DMS53 treated with DMSO at 0.1 percent for 48 hours (cell line): ENCODE measurements around the gene FAM3A.
A peak's percentile ranks its signal among the peaks of the same experiment; 100 is the strongest.
"Not testable (repeated sequence)": the region's sequence is repeated elsewhere in the genome, so short reads cannot be mapped to it uniquely, and the experiment has no call there.

ENCODE experiments used
- DNase-seq: peaks from one replicate; lab custom pipeline; 2025; ENCODE audit not compliant: unreplicated experiment; lab: John Stamatoyannopoulos, UW

Gene FAM3A

DNA sequence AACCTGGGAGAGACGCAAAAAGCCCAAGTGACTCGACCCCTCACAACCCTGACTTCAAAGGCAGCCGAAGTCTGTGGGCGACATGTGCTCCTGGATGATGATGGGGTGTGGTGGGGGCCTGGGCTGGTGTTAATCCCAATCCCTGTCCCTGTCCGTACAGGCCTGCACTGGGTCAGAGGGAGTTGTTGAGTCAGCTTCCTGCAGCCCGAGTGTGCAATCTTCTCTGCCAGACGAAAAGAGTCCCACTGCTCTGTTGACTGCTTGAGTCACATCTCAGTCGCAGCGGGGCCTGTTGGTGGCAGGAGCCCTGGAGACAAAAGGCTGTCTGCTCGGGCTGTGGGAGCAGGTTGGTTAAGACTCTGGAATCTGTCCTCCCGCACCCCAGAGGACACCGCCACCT, 10.3 kb downstream of the FAM3A start:
- DNase-seq, result no peak

DNA sequence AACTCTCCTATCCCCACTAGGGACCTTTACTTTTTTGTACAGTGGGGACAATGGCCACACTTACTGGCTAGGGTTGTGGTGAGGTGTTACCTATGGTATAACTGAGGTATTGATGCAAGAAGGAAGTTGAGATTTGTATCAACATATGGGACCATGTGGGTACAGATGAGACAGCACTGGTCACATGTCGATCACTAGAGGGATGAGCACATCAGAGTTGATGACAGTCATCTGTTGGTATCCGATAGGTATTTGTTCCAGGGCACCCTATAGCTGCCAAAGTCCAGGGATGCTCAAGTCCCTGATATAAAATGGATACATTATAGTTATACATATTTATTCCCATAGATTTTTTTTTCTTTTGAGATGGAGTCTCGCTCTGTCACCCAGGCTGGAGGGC, 13.0 kb downstream of the FAM3A start:
- DNase-seq, result no peak

DNA sequence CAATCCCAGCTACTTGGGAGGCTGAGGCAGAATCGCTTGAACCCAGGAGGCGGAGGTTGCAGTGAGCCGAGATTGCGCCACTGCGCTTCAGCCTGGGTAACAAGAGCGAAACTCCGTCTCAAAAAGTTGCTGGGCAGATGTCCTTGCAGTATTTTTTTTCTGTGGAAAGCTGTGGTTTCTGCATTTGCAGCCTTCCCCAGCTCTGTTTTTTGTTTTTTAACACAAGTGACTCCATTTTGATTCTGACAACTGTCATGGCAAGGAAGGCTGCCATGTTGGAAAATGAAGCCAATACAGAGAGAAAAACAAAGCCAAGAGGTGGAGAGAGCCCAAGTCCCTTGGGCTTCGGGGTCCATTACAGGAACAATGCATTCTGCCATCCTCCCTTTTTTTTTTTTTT, 13.9 kb downstream of the FAM3A start:
- no peak for DNase-seq

DNA sequence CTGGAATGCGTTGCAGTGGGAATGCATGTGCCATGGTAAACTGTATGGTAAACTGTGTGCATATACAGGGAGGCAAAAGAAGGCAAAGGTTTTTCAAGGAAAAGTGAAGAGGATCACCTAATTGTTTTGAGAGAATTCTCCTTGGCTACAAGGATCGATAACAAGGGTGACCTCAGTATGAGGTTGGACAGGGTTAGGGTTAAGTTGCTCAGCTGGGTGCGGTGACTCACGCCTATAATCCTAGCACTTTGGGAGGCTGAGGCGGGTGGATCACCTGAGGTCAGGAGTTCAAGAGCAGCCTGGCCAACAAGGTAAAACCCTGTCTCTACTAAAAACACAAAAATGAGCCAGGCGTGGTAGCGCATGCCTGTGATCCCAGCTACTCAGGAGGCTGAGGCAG, 14.6 kb downstream of the FAM3A start:
- not testable (repeated sequence) for DNase-seq

DNA sequence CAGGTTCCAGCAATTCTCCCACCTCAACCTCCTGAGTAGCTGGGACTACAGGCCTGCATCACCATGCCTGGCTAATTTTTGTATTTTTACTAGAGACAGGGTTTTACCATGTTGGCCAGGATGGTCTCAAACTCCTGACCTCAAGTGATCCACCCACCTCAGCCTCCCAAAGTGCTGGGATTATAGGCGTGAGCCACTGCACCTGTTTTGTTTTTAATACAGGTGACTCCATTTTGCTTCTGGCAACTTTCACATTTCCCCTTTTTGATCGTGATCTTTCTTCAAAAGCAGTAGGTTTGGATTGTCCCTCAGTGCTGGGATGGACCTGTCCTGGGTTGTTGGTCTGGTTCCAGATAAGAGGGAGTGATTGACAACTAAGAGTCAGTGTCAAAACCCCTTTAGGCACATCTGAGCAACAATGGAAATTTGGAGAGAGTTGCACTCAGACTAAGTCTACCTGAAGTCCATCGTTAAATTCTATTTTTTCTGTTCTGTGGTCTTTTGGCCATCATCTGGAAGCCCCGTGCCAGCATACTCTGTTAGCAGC, 19.4 kb downstream of the FAM3A start:
- not testable (repeated sequence) for DNase-seq

DNA sequence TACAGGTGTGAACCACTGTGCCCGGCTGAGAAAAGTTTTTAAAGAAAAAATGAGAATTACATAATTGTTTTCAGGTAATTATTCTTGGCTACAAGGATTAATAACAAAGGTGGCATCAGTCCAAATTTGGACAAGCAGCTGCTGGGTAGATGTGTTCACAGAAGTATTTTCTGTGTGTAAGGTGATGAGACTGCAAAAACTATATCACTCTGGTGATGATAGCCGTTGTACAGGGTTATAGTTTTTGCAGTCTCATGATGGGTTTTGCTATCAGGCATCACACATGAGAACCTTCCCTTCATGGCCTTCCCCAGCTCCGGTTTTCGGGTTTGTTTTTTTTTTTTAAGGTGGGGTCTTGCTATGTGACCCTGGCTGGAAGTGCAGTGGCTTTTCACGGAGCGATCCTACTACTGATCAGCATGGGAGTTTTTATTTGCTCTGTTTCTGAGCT, 20.5 kb downstream of the FAM3A start:
- DNase-seq, result no peak

DNA sequence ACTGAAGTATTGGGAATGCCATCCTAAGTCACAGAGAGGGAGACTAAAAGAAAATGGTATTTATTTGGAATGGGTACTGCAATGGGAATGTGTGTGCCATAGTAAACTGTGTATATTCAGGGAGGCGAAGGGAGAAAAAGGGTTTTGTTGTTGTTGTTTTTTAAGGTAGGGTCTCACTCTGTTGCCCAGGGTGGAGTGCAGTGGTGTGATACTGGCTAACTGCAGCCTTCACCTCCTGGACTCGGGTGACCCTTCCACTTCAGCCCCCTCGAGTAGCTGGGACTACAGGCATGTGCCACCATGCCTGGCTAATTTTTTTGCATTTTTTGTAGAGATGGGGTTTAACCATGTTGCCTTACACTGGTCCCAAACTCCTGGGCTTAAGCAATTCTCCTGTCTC, 21.3 kb downstream of the FAM3A start:
- DNase-seq, result no peak

DNA sequence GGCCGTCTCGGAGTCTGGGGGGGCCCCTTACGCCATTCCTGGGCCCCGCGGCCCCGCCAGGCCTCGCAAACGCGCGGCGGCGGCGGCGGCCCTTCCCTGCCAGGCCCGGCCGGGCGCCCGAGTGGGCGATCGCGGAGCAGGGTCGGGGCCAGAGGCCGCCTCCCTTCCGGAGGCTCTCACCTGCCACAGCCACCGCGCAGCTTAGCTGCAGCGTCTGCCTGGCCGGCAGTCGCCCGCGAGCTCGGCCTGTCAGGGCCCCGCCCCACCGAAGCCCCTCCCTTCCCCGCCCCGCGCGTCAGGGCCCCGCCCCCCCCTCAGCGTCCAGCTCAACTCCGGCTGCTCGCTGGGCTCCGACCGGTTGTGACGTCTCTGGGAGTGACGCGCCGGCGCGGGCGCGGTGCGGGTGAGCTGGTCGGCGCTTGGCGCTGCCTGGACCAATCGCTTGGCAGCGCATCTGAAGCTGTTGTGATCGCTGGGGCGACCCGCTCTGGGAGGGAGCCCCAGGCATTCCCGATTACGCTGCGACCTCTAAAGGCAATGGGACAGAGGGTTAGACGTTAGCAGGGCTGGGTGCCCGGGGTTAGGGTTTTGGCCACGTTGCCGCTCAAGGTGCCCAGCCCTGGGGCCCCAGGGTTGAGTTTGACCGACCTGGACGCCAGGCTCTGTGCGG, 25.5 kb downstream of the FAM3A start, which contains the start of gene SLC10A3:
Gene SLC10A3, minus strand, starts transcription at position 216 of the 670 bp plus-strand sequence. CDS start 1,689 bp downstream, outside the sequence.
- peak; percentile 65 for DNase-seq

DNA sequence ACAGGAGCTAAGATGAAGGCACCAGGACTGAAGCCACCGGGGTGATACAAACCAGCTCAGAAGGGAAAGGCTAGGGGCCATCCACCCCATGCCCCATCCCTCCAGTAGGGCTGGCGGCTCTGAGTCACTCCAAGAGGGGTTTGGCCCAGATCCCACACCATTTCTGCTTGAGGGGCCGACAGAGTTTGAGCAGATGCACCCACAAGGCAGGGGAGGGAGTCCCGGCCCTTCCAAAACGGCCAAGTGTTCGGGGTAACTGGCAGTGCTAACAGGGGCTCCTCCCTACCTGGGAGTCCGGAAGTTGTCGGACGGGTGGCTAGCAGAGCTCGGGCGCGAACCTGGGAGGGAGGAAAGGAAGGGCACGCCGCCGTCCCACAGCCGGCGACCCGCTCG, 26.0 kb downstream of the FAM3A start:
- DNase-seq, result no peak

DNA sequence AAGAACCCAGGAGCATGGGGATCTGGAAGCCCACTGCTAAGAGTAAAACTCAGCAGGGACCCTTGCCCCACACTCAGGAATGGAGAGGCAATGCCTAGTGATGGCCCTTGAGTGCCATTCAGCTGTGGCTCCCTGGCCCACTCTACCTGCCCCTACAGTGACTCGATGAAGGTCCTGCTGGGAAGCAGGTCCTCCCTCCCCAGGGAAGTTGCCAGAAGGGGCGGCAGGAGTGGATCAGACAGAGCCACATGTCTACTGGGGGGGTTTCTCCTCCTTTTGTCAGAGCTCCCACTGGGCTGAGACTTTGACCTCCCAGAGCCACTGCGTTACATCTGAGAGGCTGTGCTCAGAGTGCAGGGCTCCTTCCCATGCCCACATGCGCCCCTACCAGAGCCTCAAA, 26.9 kb downstream of the FAM3A start:
- no peak for DNase-seq

DNA sequence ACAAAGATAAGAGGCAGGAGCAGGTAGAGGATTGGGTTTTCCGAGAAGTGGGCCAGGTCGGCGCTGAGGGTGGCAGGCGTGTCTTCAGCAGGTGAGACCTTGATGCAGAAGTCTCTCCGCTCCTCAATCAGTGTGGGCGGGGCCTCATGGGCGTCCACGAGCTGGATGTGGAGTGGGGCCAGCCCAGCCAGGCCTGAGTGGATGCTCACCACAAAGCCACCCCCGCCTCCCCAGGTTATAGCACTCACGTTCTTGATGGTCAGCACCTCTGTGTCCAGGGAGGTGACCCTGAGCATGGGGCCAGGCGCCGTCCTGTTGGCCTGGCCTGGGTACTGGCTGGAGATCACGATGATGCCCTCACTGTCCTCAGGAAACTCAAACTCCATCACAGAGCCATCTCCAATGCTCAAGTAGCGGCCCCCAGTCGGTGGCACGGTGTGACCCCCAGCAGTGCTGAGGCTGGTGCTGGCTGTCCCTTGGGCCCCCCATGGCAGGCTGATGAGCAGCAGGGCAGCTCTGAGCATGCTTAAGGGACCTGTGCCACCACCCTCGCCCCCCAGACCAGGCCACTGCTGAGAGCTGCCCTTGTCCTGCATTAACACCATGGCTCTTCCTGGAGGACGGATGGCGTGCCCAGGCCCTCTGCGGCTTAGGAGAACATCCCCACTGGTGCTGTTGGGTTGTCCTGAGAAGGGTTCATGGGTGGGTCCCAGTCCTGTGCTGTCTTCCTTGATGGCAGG, 27.5 kb downstream of the FAM3A start:
- no peak for DNase-seq

DNA sequence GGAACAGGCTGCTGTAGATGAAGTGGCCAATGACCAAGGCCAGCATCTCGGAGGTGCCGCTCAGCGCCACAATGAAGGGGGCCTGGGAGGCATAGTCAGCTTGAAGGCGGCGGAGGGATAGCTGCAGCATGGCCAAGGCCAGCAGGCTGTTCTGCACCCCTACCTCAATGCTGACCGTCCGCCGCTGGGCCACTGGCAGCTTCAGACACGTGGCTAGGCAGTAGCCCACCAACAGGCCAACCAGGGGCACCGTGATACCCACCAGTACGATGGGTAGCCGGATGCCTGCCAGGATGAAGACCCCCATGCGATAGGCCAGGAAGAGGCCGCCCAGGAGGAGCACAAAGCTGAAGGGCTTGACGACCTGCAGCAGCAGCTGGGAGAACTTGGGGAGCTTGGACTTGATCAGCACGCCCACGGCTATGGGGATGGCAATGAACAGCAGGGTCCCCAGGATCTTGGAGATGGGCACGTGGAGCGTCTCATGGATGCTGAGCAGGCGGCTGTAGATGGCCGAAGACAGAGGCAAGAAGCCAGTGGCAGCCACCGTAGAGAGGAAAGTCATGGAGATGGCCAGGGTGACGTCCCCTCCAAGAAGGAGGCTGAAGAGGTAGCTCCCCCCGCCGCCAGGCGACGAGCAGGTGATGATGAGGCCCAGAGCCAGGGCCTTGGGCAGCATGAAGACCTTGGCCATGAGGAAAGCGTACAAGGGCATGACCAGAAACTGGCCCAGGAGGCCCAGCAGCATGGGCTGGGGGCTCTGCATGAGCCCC, 28.3 kb downstream of the FAM3A start:
- no peak for DNase-seq

DNA sequence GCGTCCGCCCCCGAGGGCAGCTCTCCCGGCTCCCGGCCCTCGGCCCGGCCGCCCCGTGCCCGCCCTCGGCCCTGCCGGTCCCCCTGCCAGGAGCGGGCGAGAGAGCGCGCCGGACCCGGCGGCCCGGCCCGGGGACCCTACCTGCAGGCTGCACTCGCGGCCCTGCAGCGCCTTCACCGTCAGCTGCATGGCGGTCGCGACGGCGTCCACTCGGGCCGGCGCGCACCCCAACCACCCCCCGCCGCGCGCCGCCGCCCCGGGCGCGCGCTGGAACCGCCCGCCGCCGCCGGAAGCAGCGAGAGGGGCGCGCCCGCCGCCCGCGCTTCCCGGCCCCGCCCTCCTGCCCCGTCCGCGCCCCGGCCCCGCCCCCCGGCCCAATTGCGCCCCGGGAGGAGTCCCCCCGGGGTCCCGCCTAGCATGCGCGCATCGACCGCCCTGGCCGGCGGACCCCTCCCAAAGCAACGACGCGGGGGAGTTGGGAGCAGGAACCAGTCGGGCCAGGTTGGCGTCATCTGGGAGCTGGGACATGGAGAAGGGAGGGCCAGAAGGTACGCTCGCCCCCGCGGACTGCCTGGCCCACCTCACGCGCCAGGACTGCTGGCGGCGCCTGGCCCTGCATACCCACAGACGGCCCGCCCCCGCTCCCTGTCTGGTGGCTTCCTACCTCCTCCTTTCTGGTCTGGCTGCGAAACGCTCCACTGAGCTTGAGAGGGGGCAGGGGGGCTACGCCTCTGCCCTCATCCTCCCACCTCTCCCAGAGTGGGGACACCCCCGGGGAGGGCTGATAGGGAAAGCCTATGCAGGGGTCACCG, 29.4 kb downstream of the FAM3A start, which contains the start of gene UBL4A:
Gene UBL4A, minus strand, starts transcription at position 220 of the 812 bp plus-strand sequence. Its CDS starts 31 bp downstream, at position 189.
- peak; percentile 16 for DNase-seq

DNA sequence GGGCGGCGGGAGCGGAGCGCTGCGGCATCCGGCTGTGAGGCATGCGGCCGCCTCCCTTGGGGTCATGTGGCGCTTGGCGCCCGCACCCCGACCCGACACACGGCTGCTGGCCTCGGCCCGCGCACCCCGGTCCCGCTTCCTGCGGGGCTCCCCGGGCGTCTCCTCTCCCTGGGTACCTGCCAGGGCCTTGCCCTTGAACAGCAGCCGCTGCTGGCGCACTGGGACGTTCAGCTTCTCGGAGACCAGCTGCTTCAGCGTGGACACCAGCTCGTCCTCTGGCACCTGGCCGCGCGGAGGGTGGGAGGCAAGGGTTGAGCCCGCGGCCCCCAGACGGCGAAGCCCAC, 30.0 kb downstream of the FAM3A start:
- no peak for DNase-seq

DNA sequence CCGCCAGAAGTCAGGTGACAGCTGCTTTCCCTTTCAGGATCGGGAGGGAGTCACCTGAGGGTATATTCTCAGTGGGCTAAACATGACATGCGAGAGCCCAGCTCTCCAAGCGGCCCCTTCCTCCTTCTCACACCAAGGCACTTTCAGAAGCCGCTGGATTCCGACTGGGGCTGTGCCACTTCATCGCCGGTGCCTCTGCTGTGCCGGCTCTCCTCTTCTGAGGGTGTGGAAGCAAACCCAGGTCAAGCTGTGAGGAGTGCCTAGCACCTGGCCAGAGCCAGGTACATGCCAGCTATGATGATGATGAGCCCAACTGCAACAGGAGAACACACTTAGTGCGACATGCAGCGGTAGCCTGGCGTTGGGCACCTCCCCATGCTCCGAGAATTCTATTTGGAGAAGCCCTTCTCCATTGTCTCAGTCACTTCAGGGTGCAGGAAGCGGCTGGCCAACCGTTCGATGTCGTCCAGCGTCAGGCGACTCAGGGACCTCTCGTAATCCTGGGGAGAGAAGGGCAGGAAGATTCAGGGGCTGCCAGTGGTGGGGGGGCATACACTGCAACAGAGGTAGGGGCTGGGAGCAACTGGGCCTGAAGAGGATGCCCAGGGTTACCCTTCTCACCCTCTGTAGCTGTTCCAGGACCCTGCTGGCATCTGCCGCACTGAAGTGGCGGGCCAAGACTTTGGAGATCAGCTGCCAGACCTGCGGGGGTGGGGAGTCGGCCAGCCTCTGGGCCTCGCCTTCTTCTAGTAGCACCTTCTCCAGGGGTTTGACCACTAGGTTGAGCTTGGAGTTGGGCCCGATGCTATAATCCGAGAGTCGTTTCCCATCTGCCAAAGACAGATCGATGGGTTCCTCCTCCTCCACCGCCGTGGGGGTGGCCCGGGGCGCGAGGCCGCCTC, 30.6 kb downstream of the FAM3A start:
- no peak for DNase-seq

DNA sequence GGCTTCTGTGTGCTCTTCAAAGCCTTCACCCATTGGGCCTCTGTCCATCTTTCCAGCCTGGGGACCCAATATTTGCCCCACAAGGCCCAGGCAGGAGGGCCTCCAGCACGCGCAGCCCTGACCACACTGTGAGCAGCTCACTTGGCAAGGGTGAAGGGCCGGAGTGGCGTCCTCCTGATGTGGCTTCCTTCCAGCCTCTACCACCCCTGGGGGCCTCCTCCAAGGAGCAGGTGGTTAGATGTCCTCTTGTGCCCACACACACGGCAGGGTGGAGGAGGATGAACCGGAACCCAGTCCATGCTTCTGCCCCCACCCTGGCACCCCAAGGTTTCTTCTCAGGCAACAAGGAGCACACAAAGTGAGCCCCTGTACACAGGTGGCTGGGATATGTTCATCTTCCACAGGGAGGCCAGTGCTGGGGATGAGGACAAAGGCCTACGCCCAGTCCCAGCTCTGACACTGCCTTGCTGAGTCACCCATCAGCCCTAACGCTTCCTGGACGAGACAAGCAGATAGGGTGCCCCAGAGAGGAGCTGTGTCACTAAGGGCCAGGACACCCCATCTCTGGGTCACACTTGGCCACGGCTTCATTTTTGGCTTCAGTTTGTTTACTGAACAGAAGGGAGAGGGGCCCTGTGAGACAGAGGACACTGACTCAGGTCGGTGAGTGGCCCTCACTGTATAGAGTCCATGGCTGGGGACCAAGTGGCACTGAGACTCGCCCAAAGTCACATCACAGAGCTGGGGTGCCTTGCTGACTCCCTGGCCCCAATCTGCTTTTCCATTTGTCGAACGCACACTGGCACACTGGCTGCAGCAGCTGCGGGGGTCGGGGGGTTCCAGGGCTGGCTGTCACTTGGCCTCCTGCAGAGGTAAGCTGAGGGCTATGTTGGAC, 31.5 kb downstream of the FAM3A start:
- DNase-seq, result no peak

DNA sequence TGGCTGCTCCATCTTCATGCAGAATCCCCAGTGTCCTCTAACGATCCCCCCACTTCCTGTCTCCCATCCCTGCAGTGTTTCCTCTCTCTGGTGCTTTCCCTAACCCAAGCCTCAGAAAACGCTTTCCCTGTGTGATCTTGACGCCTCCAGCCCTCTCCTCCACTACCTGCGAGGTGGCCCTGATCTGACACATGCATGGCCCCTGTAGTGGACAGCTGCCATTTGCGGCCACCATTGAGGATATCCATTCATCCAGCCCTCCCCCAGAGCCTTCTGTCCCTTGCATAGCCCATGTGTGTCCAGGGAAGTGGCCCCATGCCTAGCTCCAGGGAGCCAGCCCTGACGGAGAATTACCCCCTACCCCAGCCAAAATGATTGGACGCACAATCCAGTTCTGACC, 32.7 kb downstream of the FAM3A start:
- no peak for DNase-seq

DNA sequence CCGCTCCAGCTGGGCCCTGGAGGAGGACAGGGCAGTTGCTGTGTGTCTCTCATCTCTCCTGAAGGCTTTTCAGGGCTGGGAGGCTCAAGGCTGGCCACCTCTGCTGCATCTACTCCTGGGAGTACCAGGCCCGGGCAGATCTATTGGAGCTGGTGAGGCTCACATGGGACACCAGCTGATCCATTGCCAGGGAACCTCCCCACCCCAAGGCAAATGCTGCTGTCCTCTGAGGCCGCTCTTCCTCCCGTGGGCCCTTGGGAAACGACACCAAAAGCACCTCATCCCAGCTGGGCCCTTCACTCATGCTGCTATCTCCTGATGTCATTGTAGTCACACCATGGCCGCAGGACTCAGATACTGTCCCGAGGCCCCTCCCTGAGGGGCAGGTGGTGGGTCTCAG, 33.2 kb downstream of the FAM3A start:
- DNase-seq, result no peak
